ENCODE results near the gene PLCB3. TPM values are rescaled to one million over a fixed set of nuclear protein-coding genes. Genes with fewer than 3 reads are reported as not detected.
"Not testable (repeated sequence)": the region's sequence is repeated elsewhere in the genome, so short reads cannot be mapped to it uniquely, and the experiment has no call there.

PLCB3 gene
- total RNA-seq, 4 donors from 2014 or later, result 30.5 to 38.4 (median 37.4) TPM

DNA sequence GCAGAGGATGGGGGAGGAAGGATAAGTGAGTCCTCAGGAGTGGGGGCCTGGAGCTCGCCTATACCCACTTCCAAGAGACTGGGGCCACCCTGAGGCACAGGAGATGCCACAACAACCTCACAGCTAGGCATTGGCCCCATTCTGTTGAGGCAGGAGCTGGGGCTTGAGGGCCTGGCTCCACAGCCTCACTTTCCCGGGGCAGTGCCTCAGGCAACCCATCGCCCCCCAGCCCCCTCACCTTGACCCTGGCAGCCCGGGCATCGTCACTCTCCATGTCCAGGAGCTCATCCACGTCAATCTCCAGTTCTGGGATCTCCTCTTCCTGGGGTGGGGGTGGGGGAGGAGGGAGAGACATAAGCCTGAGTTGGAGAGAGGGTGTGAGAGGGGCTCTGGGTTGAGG is 6.4 kb upstream of the PLCB3 start:
- TF ChIP-seq, protein P1, sequence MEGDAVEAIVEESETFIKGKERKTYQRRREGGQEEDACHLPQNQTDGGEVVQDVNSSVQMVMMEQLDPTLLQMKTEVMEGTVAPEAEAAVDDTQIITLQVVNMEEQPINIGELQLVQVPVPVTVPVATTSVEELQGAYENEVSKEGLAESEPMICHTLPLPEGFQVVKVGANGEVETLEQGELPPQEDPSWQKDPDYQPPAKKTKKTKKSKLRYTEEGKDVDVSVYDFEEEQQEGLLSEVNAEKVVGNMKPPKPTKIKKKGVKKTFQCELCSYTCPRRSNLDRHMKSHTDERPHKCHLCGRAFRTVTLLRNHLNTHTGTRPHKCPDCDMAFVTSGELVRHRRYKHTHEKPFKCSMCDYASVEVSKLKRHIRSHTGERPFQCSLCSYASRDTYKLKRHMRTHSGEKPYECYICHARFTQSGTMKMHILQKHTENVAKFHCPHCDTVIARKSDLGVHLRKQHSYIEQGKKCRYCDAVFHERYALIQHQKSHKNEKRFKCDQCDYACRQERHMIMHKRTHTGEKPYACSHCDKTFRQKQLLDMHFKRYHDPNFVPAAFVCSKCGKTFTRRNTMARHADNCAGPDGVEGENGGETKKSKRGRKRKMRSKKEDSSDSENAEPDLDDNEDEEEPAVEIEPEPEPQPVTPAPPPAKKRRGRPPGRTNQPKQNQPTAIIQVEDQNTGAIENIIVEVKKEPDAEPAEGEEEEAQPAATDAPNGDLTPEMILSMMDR (IDR thresholded peaks at IDR 0.05), result no peak
- no peak for TF ChIP-seq POLR2A (IDR thresholded peaks at IDR 0.05)
- WGBS, 2 donors, result 18 to 19% methylated on average over 6 of the region's 6 CpGs
- intact Hi-C loops (cut with DNase I; ENCODE audit: low total_unique reads), result no loop called here
- no peak for DNase-seq (ENCODE audit: low spot score in 2 of 2)
- peak overlapping the region; percentile 74 for H3K4me3 ChIP-seq (ENCODE audit: low read depth, poor library complexity, severe bottlenecking)

DNA sequence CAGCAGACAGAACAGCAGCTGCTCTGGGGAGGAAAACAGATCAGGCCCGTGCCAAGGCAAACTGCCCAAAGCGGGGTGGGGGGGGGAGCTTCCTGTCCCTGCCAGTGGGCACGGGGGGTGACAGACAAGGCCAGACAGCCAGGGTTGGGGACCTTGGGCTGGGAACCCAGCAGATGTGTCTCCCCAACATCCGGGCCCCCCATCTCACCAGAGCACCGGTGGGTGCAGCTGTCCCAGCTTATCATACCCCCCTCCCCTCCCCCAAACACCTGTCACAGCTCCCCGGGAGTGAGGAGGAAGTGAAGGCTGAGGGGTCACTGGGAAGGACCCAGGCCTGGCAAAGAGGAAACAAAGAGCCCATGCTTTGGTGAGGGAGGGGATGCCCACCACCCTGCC is 5.9 kb upstream of the PLCB3 start:
- H3K4me3 ChIP-seq (ENCODE audit: low read depth, poor library complexity, severe bottlenecking), result peak overlapping the region; percentile 74
- no peak for DNase-seq (ENCODE audit: low spot score in 2 of 2)
- intact Hi-C loops (cut with DNase I; ENCODE audit: low total_unique reads), result no loop called here
- TF ChIP-seq POLR2A (IDR thresholded peaks at IDR 0.05), result no peak
- TF ChIP-seq, protein P1 (IDR thresholded peaks at IDR 0.05), result no peak
- whole genome bisulfite sequencing, 2 donors, result 4 to 8% methylated on average over 5 to 6 of the region's 6 CpGs

DNA sequence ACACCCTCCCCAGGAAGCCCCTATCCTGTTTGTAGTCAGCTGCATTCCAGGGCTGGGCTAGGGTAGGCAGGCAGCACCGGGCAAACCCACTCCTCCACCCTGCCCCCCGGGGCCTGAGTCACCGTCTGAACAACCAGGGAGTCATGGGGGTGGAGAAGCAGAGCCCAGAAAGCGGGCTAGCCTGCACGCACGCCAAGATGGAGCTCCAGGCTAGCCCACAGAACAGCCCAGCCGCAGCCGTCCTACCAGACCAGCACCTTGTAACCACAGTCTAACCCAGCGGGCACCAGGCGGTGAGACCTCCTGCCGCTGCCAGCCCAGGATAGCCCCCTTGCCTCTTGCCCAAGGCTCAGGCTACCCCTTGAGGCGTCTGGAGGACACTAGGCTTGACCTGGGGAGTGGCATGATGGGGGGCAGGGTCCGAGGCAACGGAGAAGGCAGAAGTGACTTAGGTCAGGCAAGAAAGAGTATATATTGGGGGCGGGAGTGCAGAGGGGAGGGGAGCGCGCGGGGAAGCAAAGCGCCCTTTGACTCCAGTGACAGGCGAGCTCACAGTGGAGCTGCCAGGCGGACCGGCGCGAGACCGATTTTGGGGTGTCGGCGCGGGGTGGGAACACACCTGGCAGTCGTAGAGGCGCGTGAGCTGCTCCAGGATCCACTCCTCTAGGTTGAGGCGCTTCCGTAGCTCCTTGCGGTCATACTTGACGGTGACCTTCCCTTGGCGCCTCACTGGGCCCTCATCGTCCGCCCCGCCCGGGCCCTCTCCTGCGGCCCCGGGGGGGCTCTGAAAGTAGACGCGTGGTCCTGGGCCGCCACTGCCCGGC is 5.3 kb upstream of the PLCB3 start:
- peak overlapping the region; percentile 74 for H3K4me3 ChIP-seq (ENCODE audit: low read depth, poor library complexity, severe bottlenecking)
- WGBS, 2 donors, result 1 to 2% methylated on average over 30 to 34 of the region's 46 CpGs
- intact Hi-C loops (cut with DNase I; ENCODE audit: low total_unique reads), result no loop called here
- TF ChIP-seq, protein P1 (IDR thresholded peaks at IDR 0.05), result no peak
- no peak for TF ChIP-seq POLR2A (IDR thresholded peaks at IDR 0.05)
- peak; percentile 90 to 98 for DNase-seq (ENCODE audit: low spot score in 2 of 2)

DNA sequence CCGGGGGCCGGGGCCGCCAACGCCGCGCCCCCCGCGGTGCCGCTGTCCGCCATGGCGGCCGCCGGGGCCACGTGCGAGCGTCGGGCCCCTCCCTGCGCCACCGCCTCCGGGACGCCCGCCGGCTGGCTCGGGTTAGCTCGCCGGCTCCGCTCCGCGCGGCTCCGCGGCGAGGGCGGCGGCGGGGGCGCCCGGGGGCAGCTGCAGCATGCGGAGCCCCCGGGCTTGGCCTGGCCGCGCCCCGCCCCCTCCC is 4.8 kb upstream of the PLCB3 start:
- no CpG with 5 or more reads among the region's 43 CpGs for WGBS, 2 donors
- peak overlapping the region; percentile 74 for H3K4me3 ChIP-seq (ENCODE audit: low read depth, poor library complexity, severe bottlenecking)
- DNase-seq (ENCODE audit: low spot score in 2 of 2); intact Hi-C loops (cut with DNase I; ENCODE audit: low total_unique reads): not testable (repeated sequence)

DNA sequence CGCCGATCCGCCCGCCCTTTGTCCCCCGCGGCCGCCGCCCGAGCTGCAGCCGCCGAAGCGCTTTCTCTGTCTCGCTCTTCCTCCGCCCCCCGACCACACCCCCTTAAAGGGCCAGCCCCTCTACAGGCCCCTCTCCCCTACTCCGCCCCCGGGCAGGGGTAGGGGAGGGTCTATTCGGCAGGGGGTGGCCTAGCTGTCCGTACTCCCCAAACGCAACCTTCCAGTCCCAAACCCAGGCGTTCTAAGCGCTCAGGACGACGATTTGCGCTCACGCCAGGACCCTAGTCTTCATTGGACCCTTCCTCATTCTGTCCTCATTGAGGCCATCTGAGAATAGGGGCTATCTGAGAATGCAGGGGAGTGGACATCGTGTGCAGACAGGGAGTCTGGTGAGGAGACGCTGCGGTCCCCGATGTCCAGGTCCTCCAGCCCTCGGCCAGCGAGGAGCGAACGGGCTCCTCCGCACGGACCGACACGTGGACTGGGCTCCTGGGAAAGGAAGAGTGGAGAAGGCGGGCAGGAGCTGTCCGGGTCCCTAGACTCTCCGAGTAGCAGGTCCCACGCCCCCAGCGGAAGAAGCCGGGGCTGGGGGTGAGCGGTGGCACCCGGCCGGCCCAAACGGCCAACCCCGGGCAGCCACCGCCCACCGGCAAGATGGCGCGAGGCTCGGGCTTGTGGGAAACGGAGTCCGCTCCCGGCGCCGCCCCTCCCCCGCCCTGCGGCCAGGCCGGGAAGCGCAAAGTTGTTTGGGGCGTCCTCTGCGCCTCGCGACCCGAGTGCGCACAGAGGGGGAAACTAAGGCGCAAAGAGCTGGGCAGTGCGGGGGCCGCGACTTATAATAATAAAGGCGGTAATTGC is 4.2 kb upstream of the PLCB3 start, which contains the start of gene PPP1R14B:
Gene PPP1R14B, minus strand, starts transcription at position 73 of the 858 bp plus-strand sequence. CDS start 270 bp downstream, outside the sequence.
- intact Hi-C loops (cut with DNase I; ENCODE audit: low total_unique reads), result no loop called here
- whole genome bisulfite sequencing, 2 donors, result 0 to 1% methylated on average over 18 to 67 of the region's 74 CpGs
- peak within 1 kb of the TSS; percentile 74 for H3K4me3 ChIP-seq (ENCODE audit: low read depth, poor library complexity, severe bottlenecking)
- peak; percentile 85 to 98 for DNase-seq (ENCODE audit: low spot score in 2 of 2)
- TF ChIP-seq, protein P1 (IDR thresholded peaks at IDR 0.05), result no peak
